T1000 (cell line): Measurements from ENCODE around the gene CAV2.
"Not testable (repeated sequence)": the region's sequence is repeated elsewhere in the genome, so short reads cannot be mapped to it uniquely, and the experiment has no call there.

Experiments
- DNase-seq: peaks from one replicate; lab custom pipeline; 2025; ENCODE audit warnings: mixed read lengths; lab: John Stamatoyannopoulos, UW

CAV2 gene

DNA sequence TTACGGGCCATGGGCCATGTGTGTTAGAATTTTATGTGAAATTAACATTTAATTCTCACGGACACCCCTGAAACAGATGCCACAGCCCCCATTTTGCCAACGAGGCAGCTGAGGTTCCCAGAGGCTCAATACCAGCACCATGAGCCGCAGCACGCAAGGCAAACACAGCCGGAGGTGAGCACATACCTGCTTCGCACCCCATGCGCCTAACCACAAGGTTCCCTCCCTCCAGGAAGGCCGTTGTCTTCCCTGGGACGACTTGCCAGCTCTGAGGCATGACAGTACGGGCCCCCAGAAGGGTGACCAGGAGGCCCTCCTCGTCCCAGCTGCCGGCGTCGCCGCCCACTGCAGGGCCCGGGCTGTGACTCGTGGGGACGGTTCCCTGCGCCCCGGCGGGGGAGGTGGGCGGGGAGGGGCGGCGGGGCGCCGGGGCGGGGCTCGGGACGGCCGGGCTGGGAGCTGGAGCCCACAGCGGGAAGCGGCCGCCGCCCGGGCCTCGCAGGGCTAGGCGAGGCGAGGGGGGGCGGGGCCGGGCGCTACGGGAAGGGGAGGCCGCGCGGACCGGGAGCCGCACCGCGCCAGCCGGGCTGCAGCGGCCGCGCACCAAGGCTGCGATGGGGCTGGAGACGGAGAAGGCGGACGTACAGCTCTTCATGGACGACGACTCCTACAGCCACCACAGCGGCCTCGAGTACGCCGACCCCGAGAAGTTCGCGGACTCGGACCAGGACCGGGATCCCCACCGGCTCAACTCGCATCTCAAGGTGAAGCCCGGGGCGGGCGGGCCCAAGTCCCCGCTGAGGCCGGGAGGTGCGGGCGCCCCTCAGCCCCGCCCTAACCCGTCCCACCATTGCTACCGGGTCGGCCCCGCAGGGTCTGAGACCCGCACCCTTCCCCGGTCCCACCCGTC lies at the start of gene CAV2:
TSS of gene CAV2 (plus strand) at position 571 of the 910 bp plus-strand sequence. CDS start at position 615, 44 bp downstream.
- DNase-seq, result peak; percentile 22

DNA sequence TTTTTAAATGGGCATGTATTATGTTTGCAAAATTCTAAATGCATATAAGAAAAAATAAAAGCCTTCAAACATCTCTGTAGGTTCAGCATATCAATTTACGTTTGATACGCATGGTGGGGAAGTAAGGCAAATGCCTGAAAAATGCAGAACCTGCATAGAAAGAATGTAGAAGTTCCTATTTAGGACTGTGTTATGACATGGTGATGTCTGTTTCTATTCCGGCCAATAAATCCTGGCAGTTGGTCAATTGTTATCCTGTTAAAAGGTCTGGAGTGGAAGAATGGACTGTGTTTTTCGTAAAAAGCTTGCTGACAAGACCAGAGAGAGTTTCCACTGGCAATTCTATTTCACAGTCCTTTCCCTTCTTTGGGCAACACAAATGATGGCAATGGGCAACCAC lies 49.6 kb upstream of the CAV2 start:
- DNase-seq, result no peak

GRCh38 chr7:116451957-116452729 lies 47.4 kb upstream of the CAV2 start:
- DNase-seq, result no peak

- no peak for DNase-seq
Observed at GRCh38 chr7:116454377-116454776, 45.2 kb upstream of the CAV2 start.

GRCh38 chr7:116455009-116455408 lies 44.5 kb upstream of the CAV2 start:
- DNase-seq, result no peak

- no peak for DNase-seq
Observed at GRCh38 chr7:116455499-116455898, 44.0 kb upstream of the CAV2 start.

DNA sequence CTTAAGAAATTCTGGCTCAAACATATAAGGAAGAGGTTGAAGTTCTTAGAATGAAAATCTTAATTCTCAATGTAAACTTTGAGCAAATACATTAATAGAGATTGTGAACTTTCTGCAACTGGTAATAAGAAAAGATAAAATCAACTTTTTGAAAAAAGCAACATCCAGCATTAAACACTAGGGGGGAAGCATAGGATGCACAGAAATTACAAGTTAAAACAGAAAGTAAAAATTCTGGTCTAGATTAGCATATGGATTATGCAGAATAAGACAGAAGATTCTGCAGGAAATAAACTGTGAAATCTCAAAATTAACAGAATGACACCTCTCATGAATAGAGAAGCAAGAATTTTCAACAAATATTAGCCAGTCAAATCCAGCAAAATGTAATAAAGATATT lies 38.0 kb upstream of the CAV2 start:
- no peak for DNase-seq

DNA sequence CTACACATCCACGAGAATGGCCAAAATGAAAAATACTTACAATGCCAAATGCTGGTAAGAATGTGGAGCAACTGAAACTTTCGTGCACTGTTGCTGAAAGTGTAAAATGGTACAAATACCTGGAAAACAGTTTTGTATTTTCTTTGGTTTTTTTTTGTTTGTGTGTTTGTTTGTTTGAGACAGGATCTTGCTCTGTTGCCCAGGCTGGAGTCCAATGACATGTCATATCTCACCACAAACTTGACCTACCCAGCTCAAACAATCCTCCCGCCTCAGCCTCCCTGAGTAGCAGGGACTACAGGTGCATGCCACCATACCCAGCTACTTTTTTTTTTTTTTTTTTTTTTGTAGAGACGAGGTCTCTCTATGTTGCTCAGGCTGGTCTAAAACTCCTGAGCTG lies 35.6 kb upstream of the CAV2 start:
- no peak for DNase-seq

DNA sequence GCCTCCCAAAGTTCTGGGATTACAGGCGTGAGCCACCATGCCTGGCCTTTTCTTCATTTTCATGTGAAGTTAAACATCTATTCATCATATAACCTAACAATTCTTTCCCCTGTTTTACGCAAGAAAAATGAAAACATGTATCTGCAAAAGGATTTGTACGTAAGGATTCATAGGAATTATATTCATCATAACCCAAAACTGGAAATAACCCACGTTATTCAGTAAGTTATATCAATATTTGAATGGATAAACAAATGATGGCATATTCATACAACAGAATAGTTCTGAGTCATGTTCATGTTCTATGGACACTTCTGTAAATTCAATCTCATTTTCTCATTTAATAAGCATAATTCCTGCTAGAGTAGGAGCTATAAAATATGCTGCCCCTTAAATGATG lies 35.2 kb upstream of the CAV2 start:
- DNase-seq, result no peak

DNA sequence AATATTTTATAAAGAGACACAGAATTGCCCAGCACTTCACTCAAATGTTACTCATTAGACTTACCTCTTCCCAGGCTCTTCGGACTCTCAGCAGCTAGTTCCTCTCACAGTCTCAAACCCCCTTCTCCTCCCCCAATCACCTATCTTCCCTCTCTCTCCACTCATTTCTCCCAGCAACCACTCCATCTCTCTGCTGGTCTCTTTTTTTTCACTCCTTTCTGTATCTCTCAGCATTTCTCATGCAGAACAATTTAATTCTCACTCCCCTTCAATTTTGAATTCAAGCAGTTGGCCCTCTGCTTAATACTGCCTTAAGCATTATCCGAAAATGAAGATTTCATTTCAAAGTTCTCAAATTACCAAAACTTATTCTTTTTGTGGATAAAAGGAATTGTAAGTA lies 34.4 kb upstream of the CAV2 start:
- no peak for DNase-seq

DNA sequence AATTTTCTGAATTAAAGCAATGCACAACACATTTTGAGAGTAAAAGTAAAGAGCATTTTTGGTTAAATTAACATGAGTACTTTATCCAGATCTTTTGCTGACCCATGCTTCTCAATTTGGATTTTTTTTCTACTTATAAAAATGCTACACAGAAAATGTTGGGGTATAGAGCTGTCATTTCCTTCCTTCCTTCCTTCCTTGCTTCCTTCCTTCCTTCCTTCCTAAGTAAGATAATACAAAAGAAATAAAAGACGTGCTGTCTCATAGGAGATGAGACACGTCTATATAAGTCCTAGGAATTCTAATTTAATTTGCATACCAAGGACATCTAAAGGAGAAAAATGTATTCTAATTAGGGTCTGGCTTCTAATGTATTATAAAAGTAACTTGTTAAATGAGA lies 31.0 kb upstream of the CAV2 start:
- DNase-seq, result no peak

DNA sequence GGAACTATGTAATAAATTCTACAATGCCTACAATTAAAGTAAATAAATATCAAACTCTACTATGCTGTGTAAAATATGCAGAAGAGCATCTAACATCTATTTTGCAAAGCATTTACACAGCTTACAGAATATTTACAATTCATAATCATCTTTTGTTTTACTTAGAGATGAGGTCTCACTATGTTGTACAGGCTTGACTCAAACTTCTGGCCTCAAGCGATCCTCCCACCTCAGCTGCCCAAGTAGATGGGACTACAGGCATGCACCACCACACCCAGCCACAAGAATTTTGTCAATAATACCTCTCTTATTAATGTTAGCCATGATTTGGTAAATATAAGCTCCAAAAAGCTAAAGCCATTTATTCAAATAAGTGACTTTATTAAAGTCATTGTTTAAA lies 21.9 kb upstream of the CAV2 start:
- DNase-seq, result no peak

DNA sequence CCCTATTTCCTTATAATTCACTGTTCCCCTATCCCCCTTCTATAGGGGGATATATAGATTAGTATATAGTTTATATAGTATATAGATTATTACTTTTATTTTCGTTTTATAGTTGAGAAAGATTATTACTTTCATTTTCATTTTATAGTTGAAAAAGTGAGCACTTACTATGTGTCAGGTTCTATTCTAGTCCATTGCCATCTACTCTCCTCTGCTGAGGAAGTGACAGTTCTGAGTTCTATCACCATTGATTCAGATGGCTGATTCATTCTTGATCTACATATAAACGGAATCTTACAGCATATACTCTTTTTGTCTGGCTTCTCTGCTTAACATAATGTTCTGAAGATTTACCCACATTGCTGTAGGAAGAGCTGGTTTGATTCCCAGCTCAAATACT lies 20.7 kb upstream of the CAV2 start:
- DNase-seq, result no peak

DNA sequence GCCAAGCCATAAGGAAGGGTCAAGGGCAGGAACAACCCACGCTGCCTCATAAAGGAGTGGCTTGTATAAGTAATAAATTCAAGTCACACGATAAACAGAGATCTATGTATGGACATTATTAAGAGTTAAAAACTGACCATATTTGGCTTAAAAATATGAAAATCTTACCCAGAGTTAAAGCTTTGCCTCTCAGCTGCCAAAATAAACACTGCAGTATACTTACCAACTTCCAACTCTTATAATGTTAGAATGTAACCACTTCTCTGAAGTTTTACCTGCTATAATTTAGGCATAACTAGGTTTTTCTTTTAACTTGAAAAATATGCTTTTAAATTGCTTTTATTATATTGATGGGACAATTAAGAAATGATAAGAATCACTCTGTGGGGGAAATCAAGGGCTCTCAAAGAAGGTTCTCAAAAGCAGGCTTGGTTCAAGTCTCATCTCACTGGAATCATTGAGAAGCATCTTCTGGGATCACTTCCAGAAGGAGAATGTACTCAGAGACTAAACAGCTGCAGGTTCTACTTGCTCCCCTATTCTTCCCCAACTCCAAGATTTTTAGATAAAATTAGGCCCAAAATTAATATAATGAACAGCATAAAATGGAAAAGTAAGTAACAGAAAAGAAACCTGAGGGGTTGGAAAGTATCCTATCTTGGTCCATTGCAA lies 16.1 kb upstream of the CAV2 start:
- no peak for DNase-seq

- not testable (repeated sequence) for DNase-seq
Observed at GRCh38 chr7:116484389-116484788, 15.1 kb upstream of the CAV2 start.

DNA sequence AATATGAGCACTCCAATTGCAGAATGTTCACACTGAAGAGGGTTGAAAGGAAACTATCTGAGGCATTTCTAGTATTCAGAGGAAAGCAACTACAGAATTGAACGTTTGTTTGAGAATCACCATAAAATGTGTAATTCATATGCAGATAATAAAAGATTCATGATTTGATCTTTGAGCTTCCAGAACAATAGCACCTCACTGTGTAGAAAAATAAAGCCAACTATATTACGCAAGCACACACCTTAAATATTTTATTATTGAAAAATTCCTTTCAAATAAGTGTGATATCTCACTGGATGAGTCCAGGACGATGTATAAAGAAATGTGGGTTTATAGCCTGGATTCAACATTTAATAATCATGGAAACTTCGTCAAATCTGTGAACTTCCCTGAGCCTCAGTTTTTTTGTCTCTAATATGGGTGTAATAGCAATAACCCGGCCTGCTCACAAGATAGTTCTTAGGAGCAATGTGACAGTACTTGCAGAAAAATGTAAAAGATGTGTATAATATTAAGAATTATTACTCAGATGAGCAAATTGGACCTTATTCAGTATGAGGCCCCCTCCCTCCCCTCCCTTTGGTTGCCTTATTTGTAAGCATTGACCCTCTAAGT lies 11.5 kb upstream of the CAV2 start:
- no peak for DNase-seq

- no peak for DNase-seq
Observed at GRCh38 chr7:116490351-116490750, 9.2 kb upstream of the CAV2 start.

DNA sequence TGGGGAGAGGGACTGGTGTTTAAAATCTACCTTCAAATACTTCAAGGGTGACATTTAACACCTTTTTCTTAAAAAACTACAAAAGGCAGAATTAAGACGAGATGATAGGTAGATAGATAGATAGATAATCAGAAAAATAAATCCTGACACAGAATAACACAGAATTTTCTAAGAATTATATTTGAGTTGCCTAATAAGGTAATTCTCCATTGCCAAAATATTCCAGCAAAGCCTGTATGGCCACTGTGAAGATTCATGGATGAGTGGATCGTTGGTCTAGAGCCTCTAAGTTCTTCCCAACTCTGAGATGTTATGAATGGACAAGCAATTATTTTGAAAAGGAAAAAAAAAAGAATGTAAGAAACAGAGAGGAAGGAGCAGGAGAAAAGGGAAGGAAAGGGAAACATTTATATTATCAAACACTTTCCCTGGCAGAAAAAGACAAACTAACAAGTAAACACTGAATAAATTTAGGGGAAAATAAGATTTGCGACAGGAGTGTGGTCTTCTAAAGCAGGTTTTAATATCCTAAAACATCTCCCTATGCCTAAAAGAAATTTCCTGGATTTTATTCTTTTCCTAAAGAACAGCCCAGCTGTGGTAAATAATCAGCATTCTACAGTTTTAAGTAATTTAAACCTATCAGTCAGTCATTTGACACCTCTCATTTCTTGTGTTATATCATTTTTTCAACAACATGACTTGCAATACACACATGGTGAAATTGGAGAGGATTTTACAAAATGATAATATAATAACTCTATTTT lies 7.5 kb upstream of the CAV2 start:
- no peak for DNase-seq

GRCh38 chr7:116492654-116493109 lies 6.9 kb upstream of the CAV2 start:
- no peak for DNase-seq

- DNase-seq, result no peak
Observed at GRCh38 chr7:116493449-116493848, 6.1 kb upstream of the CAV2 start.

- DNase-seq, result no peak
Observed at GRCh38 chr7:116494472-116494871, 5.1 kb upstream of the CAV2 start.
